SU-DHL-6 (cell line): Measurements from ENCODE around the gene MYMX.

Experiments
- H2AFZ ChIP-seq: fragments of 200-600 bp; sonication (generic); 2 replicates; pipeline ENCODE4 v1.6.1; 2014; ENCODE audit warnings: low read depth, mild to moderate bottlenecking, moderate library complexity, mixed read lengths, antibody characterized with exemption, low read length; ENCODE audit not compliant: severe bottlenecking
- H3F3A ChIP-seq: fragments of 200-600 bp; shearing (Covaris generic); 2 replicates; pipeline ENCODE4 v1.6.0; 2016; ENCODE audit warnings: antibody characterized with exemption, mild to moderate bottlenecking; ENCODE audit not compliant: insufficient read depth
- H3K27ac ChIP-seq: fragments of 200-600 bp; sonication (generic); 2 replicates; pipeline ENCODE4 v1.5.1; 2016; ENCODE audit warnings: low read depth, mild to moderate bottlenecking, low read length, moderate library complexity, mixed read lengths
- H3K27me3 ChIP-seq: fragments of 200-600 bp; sonication (generic), shearing (Covaris generic); 2 replicates; pipeline ENCODE4 v1.6.0; 2014; ENCODE audit warnings: mild to moderate bottlenecking, low read length
- H3K36me3 ChIP-seq: fragments of 200-600 bp; sonication (generic); 2 replicates; pipeline ENCODE4 v1.6.1; 2014; ENCODE audit warnings: mild to moderate bottlenecking, low read length, mixed read lengths
- H3K4me2 ChIP-seq: fragments of 300-600, 200-600 bp; shearing (Covaris generic), sonication (generic); 2 replicates; pipeline ENCODE4 v1.6.0; 2014; ENCODE audit warnings: low read length, low read depth, mild to moderate bottlenecking; ENCODE audit not compliant: poor library complexity, severe bottlenecking
- H3K4me3 ChIP-seq: fragments of 200-600 bp; sonication (generic); 2 replicates; pipeline ENCODE4 v1.5.1; 2014; ENCODE audit warnings: antibody characterized with exemption, low read length, mild to moderate bottlenecking, mixed read lengths; ENCODE audit not compliant: insufficient read depth, poor library complexity, severe bottlenecking
- H3K79me2 ChIP-seq: fragments of 200-600 bp; sonication (generic); 2 replicates; pipeline ENCODE4 v1.6.1; 2014; ENCODE audit warnings: mild to moderate bottlenecking, low read length, moderate library complexity; ENCODE audit not compliant: insufficient read depth
- H3K9ac ChIP-seq: fragments of 200-600 bp; sonication (generic); 2 replicates; pipeline ENCODE4 v1.7.0; 2014; ENCODE audit warnings: mild to moderate bottlenecking, low read length
- H3K9me2 ChIP-seq: fragments of 200-600 bp; sonication (generic); replicated peaks from 2 replicates; pipeline ENCODE4 v1.6.1; 2014; ENCODE audit warnings: low read length; ENCODE audit not compliant: insufficient read depth
- H3K9me3 ChIP-seq: fragments of 200-600 bp; sonication (generic); 2 replicates; pipeline ENCODE4 v1.6.1; 2014; ENCODE audit warnings: low read length, mixed read lengths; ENCODE audit not compliant: insufficient read depth
- H4K20me1 ChIP-seq: fragments of 200-600 bp; sonication (generic); 2 replicates; pipeline ENCODE4 v1.6.1; 2014; ENCODE audit warnings: low read depth, mild to moderate bottlenecking, antibody characterized with exemption, low read length, moderate library complexity, mixed read lengths
- CTCF ChIP-seq: fragments of 200-600 bp; sonication (generic); IDR thresholded peaks from one replicate; pipeline ENCODE4 v1.5.1; 2017; ENCODE audit warnings: antibody characterized with exemption, mild to moderate bottlenecking, low read length, moderate library complexity; ENCODE audit not compliant: insufficient read depth, poor library complexity, severe bottlenecking
- EZH2phosphoT487 ChIP-seq: fragments of 200-600 bp; sonication (generic), shearing (Covaris generic); conservative IDR thresholded peaks from 2 replicates; pipeline ENCODE4 v1.6.1; 2018; ENCODE audit warnings: mild to moderate bottlenecking, antibody characterized with exemption, low read length, moderate library complexity, mixed read lengths

Gene MYMX

GRCh38 chr6:44176130-44176761 is 40.5 kb upstream of the MYMX start:
- H3K4me2 ChIP-seq: no peak overlapping the region

DNA sequence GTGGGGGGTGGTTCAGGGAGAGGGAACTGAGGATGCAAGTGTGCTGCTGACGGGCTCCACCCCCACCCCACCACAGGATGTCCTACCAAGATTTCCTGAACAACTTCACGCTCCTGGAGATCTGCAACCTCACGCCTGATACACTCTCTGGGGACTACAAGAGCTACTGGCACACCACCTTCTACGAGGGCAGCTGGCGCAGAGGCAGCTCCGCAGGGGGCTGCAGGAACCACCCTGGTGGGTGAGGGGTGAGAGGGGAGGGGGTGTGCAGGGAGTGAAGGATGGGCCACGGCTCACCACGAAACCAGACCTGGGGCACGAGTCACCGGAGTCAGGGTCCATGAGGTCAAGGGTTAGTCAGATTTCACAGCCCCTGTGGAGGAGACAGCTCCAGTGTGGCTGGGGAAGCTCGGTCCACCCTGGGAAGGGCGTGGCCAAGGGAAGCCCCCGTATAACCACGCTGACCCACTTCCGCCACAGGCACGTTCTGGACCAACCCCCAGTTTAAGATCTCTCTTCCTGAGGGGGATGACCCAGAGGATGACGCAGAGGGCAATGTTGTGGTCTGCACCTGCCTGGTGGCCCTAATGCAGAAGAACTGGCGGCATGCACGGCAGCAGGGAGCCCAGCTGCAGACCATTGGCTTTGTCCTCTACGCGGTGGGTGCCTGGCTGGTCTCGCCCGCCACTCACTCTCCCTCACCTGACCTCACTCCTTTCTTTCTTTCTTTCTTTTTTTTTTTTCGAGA is 39.8 kb upstream of the MYMX start:
- H3K4me2 ChIP-seq: no peak overlapping the region
- H3K27me3 ChIP-seq: no peaks in the 10 kb centered on the region
- no peak overlapping the region for H2AFZ ChIP-seq
- H3K27ac ChIP-seq: no peak overlapping the region
- TF ChIP-seq CTCF (no peak), EZH2phosphoT487 (no peak)
- no peaks in the 10 kb centered on the region for H4K20me1 ChIP-seq
- no peaks in the 10 kb centered on the region for H3K79me2 ChIP-seq
- no peaks in the 10 kb centered on the region for H3K36me3 ChIP-seq
- no peak overlapping the region for H3K4me3 ChIP-seq
- H3K9me2 ChIP-seq: no peaks in the 10 kb centered on the region
- H3K9me3 ChIP-seq: no peaks in the 10 kb centered on the region
- no peaks in the 10 kb centered on the region for H3F3A ChIP-seq
- no peak overlapping the region for H3K9ac ChIP-seq

More at GRCh38 chr6:44176130-44176761, 40.5 kb upstream of the MYMX start:
- Histone ChIP-seq H3K79me2 (no peaks in the 10 kb centered on the region), H3K36me3 (no peaks in the 10 kb centered on the region), H3F3A (no peaks in the 10 kb centered on the region), H3K27ac (no peak overlapping the region), H3K9me3 (no peaks in the 10 kb centered on the region), H2AFZ (no peak overlapping the region), H3K4me3 (no peak overlapping the region), H4K20me1 (no peaks in the 10 kb centered on the region), H3K9me2 (no peaks in the 10 kb centered on the region), H3K9ac (no peak overlapping the region), H3K27me3 (no peaks in the 10 kb centered on the region)
- TF ChIP-seq EZH2phosphoT487: no peak
- no peak for TF ChIP-seq CTCF

DNA sequence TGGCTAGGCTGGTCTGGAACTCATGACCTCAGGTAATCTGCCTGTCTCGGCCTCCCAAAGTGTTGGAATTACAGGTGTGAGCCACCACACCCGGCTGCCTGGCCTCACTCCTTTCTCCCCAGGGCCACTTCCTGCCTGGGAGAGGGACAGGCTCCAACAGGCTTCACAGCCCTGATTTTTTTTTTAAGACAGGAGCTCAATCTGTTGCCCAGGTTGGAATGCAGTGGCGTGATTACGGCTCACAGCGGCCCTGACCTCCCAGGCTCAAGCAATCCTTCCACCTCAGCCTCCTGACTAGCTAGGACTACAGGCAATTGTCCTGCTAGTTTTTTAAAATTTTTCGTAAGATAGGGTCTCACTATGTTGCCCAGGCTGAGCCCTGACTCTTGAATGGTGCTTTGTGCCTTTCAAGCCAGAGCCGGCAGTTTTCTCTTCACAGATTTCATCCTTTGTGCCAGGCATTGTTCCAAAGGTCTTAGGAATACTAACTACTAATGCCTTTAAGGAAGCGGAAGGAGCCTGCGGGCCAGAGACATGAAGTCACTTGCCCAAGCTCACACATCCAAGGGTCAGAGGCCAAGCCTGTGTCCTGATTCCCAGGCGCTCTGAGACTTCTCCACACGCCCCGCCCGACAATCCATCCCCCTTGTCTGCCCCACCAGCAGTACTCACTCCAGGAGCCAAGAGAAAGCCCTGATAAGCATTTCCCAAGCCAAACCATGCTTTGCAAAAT is 38.9 kb upstream of the MYMX start:
- Histone ChIP-seq H3F3A (no peaks in the 10 kb centered on the region), H3K9me2 (no peaks in the 10 kb centered on the region), H3K36me3 (no peaks in the 10 kb centered on the region), H3K9ac (no peak overlapping the region), H4K20me1 (no peaks in the 10 kb centered on the region), H2AFZ (no peak overlapping the region), H3K9me3 (no peaks in the 10 kb centered on the region), H3K27ac (no peak overlapping the region), H3K4me3 (no peak overlapping the region), H3K4me2 (no peak overlapping the region), H3K27me3 (no peaks in the 10 kb centered on the region), H3K79me2 (no peaks in the 10 kb centered on the region)
- TF ChIP-seq CTCF (no peak), EZH2phosphoT487 (no peak)
